GM10847 (cell line): ENCODE data around the gene USP40.

Experiments used
- POLR2A ChIP-seq: IDR thresholded peaks from 2 replicates; pipeline ENCODE4 v1.6.1; 2011; ENCODE audit not compliant: insufficient read length; ENCODE audit errors: extremely low read depth

Gene USP40

DNA sequence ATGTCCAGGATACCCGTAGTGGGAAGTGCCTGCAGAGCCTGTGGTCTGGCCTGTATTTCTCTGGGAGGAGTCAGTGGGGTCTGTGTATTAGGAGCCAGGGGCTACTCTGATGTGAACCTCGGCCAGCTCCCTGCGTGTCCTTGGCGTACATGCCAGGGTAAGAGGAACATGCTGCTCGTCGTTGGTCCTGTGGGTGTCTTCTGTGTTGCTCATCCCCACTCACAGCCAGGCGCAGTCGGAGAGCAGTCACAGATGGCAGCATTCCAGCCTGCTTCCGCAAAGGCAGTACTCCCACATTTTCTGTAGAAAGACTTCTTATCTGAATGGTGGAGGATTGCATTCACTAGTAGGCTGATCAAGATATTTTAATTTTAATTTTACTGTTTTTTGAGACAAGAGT, 127.4 kb downstream of the USP40 start:
- no peak for TF ChIP-seq POLR2A

DNA sequence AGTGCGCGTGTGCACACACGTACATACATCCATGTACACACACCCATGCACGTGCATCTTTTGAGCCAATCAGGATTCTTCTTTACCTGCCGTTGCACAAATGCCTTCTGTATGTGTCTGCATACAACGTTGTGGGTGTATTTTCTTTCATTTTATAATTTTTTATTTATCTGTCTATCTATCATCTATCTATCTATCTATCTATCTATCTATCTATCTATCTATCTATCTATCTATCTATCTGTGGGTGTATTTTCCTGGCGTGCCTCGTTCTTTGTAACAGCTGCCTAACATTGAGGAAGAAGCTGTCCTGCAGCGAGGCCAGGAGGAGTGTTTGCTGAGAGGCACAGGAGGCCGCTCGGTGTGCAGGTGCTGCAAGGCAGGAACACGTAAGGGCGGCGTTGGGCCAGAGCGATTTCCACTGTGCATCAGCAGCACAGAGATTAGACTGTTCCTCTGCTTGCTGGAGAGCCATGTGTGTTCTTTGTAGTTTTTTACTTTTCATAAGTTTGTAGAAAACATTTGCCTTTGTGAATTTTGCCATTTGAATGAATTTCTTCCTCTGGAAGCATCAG, 127.9 kb downstream of the USP40 start:
- no peak for TF ChIP-seq POLR2A

GRCh38 chr2:233437439-233437955, 129.1 kb downstream of the USP40 start:
- TF ChIP-seq POLR2A, result no peak

- TF ChIP-seq POLR2A, result no peak
Measured at GRCh38 chr2:233436691-233437438, 129.7 kb downstream of the USP40 start.

DNA sequence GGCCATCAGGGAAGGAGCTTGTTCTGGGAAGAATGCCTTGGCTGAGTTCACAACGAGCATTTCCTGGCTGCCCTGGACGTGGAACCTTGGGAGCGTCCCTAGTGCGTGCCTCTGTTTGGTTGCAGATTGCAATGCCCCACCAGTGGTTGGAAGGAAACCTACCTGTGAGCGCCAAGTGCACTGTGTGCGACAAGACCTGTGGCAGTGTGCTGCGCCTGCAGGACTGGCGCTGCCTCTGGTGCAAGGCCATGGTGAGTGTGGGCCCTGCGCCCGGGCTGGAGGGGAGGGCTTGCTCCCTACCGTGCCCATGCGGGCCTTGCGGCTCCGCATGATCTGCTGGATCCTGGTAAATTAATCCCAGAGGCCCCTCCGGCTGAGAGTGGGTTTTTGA, 130.4 kb downstream of the USP40 start:
- TF ChIP-seq POLR2A, result no peak

DNA sequence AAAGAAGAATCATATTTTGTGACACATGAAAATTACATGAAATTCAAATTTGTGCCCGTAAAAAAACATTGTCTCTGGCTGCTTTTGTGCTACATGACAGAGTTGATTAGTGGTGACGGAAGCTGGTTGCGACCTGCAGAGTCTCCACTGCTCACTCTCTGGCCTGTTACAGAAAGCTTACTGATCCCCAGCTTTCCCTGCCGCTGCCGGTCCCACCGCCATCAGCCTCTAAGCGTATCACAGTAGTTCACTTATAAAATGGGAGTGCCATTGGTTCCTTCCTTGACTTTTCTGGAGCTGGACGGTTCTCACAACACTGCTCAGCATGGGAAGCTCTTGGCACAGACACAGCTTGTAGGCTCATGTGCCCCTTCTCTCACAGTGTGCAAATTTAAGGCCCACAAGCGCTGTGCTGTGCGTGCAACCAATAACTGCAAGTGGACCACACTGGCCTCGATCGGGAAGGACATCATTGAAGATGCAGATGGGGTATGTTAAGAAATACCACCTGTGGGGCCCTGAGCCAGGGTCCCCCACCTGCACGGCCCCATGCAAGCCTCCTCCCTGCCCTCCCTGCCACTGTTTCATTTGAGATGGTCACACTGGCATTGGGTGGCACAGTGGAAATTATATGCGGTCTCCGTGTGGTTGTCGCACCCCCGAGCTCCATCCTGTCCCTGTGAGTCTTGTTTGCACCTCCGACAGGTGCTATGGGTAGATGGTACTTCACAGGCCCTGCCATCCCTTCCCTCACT, 131.0 kb downstream of the USP40 start:
- TF ChIP-seq POLR2A, result no peak

DNA sequence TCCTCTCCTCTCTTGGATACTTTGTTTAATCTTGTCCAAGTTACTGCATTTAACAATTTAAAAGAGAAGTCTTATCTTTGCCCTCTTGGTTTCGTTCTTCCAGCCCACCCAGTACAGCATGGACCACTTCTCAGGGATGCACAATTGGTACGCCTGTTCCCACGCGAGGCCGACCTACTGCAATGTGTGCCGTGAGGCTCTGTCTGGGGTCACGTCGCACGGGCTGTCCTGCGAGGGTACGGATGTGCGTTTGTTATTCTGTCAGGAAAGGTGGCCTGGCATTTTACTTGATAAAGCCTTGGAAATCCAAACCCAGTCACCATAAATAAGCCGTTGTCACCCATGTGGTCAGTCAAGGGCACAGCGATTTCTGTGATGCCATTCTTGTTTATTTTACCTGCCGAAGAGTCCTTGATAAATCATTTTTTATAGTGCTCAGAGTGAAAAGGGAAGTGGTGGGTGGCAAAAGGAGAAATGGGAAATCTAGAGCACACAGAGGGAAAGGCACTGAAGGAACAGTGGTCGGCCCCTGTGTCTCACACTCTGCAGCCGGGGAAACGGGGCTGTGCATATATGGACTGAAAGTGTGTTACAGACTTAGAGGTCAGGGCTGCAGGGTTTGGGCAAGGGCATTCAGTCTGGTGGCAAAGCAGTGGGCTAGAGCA, 131.8 kb downstream of the USP40 start:
- no peak for TF ChIP-seq POLR2A

DNA sequence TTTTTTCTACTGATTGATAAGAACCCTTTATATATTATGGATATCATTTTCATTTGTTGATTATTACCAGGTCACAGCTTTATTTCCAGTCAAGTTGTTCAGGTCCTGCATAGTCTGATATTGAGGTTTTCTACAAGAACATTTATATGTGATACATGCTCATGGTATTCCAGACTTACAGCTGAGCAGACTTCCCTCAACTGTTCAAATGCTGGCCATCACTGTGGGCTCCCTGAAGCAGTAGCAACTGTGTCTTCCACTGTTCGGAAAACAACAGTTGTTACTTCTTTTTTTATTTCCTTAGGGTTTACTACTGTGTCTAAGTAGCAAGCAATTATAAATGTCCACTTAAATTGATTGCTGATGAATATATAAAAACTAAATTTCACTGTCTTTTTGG, 132.8 kb downstream of the USP40 start:
- no peak for TF ChIP-seq POLR2A

- no peak for TF ChIP-seq POLR2A
Measured at GRCh38 chr2:233433029-233433428, 133.6 kb downstream of the USP40 start.

DNA sequence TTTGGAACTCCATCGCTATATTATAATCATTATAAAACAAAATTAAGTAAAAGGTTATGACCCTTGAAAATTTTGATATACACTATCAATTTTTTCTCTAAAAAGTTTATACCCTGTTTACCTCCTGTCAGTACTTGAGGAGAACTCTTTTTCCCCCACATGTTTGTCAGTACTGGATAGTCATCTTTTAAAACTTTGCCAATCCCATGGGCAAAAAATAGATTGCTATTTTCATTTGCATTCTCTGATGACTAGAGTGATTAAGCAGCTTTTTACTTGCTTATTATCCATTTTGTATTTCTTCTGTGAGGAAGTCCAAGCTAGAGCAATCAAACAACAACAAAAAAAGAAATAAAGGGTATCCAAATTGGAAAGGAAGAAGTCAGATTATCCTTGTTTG, 135.9 kb downstream of the USP40 start:
- TF ChIP-seq POLR2A, result no peak

GRCh38 chr2:233430081-233430480, 136.5 kb downstream of the USP40 start:
- no peak for TF ChIP-seq POLR2A

GRCh38 chr2:233429175-233429897, 137.2 kb downstream of the USP40 start:
- no peak for TF ChIP-seq POLR2A

GRCh38 chr2:233428438-233428837, 138.1 kb downstream of the USP40 start:
- TF ChIP-seq POLR2A, result no peak

- no peak for TF ChIP-seq POLR2A
Measured at GRCh38 chr2:233428008-233428407, 138.6 kb downstream of the USP40 start.
